EL (cell line): ENCODE results near the gene PC.

ENCODE experiments used
- DNase-seq: peaks from one replicate; pipeline ENCODE4 v3.0.0-alpha.2; 2016

PC gene

GRCh38 chr11:66863428-66864125 lies 94.6 kb downstream of the PC start:
- DNase-seq, result no peak

- no peak for DNase-seq
These were observed 95.6 kb downstream of the PC start for GRCh38 chr11:66862559-66863037.

- DNase-seq, result no peak
These were observed 96.2 kb downstream of the PC start for GRCh38 chr11:66861774-66862558.

DNA sequence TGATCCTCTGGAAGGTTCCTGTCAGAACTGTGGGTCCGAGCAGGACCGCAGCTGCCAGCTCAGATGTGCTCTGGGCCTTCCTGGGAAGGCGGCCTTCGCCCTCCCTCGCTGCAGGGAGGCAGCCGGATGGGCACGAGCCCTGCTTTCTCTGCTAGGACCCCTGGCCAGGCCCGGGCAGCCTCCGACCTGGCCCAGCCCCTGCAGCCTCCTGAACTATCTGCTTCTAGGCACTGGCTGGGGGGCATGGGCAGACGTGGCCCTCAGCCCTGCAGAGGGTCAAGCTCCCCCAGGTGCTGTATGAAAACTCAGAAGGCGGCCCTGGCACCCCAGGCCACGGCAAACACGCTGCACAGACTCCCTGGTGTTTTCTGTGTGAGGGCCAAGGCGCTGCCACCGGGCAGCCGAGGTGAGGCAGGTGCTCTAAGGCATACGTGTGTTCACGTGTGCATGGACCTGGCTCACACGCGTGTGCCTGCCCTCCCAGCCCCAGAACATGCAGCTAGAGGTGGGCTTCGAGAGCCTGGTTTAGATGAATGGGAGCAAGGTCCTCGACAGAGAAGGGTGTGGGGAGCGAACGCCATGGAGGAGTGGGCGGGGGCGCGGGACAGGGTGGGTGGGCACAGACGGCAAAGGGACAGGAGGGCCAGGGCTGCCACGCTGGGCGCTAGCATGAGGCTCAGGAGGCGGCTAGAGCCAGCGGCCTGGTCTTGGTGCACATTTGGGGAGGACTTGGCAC lies 97.0 kb downstream of the PC start:
- DNase-seq, result no peak

GRCh38 chr11:66860449-66860831 lies 97.7 kb downstream of the PC start:
- no peak for DNase-seq

DNA sequence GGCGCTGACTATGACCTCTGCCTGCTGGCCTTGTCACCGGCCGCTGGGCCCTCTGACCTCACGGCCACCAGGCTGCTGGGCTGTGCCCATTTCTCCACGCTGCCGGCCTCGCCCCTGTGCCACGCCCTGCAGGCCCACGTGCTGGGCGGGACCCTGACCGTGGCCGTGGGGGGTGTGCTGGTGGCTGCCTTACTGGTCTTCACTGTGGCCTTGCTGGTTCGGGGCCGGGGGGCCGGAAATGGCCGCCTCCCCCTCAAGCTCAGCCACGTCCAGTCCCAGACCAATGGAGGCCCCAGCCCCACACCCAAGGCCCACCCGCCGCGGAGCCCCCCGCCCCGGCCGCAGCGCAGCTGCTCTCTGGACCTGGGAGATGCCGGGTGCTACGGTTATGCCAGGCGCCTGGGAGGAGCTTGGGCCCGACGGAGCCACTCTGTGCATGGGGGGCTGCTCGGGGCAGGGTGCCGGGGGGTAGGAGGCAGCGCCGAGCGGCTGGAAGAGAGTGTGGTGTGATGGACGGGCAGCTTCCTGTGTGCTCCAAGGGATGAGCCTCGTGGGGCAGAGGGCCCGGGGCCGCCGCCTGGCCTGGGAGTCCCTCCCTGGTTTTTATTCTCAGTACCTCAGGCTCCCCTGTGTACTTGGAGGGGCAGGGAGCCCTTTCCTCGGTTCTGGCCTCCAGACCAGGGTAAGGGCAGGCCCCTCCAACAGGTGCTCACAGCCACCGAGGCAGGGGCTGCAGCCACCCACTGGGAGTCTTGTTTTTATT lies 98.3 kb downstream of the PC start:
- DNase-seq, result no peak

DNA sequence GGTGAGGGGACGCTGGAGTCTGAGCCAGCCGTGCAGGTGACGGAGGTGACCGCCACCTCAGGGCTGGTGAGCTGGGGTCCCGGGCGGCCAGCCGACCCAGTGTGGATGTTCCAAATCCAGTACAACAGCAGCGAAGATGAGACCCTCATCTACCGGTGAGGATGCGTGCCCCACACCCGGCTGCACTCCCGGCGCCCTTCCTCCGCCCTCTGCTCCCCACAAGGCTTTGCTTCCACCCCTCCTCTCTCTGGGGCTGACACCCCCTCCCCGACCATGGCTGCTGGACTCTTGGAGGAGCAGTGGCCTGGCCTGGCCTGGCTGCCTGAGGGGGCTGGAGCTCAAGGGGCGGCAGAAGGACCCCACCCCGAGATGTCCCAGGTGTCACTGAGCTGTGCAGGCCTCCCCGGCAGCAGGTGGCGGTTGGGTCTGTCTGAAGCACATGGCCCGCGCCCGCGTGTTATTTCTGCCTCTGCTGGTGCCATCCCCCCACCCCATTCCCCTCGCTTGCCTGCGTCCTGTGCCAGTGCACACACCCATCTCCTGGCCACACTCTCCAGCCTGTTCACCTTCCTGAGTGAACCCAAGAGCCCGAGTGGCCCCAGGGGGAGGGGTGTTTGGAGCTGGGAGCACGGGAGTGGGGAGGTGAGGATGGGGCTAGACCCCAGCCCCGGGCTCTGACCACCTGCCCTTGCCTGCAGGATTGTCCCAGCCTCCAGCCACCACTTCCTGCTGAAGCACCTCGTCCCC lies 99.1 kb downstream of the PC start:
- DNase-seq, result no peak

GRCh38 chr11:66858186-66858938 lies 99.8 kb downstream of the PC start:
- no peak for DNase-seq

DNA sequence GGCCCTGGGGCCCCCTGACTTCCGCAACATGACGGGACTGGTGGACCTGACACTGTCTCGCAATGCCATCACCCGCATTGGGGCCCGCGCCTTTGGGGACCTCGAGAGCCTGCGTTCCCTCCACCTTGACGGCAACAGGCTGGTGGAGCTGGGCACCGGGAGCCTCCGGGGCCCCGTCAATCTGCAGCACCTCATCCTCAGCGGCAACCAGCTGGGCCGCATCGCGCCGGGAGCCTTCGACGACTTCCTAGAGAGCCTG lies 100.3 kb downstream of the PC start:
- no peak for DNase-seq

GRCh38 chr11:66857234-66857926 lies 100.8 kb downstream of the PC start:
- no peak for DNase-seq

DNA sequence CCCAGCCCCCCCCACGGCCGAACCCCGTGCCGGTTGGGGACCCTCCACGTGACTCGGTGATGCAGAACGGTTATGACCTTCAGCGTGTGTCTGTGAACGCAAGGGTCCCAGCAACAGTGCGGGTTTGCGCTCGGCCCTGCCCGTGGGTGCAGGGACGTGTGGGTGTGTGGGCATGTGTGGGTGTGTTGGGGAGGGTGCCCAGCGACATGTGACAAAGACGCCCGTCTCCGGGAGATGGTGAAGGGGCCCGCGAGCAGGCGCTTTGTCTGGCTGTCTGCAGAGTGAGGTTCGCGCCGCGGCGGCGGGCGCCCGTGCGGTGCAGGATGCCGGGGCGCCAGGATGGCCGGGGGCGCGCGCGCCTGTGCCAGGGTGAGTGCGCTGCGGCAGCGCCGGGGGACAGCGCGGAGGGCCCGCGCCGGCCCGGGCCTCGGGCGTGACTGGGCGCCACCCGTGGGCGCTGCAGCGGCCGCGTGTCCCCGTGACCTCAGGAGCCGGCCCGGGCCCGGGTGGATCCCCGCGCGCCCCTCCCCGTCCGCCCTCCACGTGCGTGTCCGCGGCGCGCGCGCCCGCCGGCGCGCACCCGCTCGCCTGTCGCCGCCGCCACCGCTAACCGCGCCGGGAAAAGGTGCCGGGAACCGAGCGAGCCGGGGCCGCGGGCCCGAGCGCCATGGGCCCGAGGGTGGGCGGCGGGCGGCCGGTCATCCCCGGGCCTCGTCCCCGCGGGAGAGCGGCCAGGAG lies 101.5 kb downstream of the PC start, which contains the start of gene LRFN4:
TSS of gene LRFN4 (plus strand) at position 569 of the 738 bp plus-strand sequence. CDS start 681 bp downstream, outside the sequence.
- peak; percentile 20 for DNase-seq

DNA sequence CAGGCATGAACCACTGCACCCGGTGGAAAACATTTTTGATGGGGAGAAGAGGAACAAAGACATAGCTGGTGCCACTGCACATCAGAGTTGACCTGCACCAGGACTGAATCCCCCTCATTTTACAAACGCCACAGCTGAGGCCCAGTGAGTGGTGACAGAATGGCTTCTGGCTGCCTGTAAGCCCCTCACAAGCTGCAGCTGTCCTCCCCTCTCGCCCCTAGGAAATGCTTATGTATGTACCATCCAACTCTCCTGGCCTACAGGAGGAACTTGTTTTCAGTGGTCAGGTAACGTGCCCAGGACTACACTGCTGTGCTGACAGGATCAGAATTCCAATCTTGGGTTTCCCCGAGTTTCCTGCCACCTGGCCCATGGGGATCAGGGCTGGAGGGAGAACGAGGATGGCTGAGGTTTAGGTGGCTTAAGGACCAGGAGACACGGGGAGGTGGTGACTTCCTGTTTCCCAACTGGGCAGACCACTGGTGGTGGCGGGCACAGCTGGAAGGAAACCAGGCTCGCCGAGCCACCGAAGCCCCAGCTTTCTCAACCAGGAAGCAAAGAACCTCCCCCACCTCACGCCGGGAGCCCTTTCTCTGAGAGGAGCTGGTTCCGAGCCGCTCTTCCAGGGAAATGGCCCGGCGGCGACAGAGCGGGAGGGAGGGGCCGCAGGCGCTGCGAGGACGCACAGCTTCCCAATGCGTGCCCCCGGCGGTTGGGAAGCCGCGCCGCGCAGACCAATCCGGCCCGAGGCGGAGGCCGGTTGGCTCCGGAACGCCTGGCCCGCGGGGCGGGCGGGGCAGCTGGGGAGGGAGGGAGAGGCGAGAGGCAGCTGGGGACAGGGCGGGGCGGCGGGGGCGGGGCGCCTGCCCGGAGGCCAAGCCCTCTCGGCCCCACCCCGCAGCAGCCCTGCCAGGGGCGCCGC lies 102.3 kb downstream of the PC start:
- DNase-seq, result peak; percentile 94

- DNase-seq, result no peak
These were observed 103.4 kb downstream of the PC start for GRCh38 chr11:66854729-66855211.

- DNase-seq, result no peak
These were observed 103.9 kb downstream of the PC start for GRCh38 chr11:66854231-66854661.

DNA sequence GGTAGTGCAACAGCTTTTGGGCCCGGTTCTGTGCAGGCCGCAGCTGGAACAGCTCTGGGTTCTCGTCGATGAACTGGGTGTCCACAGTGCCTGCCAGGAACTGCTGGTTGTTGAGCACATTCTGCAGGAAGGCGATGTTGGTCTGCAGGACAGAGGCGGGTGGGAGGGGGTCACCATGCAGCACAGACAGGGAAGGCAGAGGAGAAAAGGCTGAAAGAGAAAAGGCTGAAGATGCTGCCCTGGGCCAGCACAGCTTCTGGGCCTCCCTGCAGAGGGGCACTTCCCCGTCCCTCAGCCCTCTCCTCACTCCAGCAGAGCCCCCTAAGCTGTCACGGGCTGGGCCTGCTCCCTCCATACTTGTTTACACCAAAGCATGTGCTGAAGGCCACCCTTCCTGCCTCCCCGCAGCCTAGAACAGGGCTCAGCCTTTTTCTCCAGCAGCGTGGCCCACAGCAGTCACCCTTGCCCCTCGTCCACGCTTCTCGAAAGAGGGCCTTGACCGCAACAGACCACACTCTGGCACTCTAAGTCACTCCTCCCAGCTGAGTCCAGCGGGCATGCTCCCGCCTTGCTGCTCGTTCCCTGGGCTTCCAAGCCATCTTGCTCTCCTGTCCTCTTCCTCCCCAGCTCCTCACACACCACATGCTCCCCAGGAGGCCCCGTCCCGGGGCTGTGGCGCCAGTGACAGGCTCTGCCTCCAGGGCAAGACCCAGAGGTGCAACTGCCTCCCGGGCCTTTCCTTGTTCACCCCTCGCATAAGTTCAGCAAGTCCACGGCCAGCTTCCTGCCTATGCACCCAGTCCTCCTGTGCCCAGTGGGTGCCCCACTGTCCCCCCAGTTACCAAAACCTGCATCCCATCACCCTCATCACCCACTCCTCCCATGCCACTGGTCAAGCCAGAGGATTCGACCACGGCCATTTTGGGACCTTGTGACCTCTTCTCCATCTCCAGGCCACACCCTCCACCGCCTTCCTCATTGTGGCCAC lies 104.6 kb downstream of the PC start:
- DNase-seq, result no peak

GRCh38 chr11:66852466-66853241 lies 105.5 kb downstream of the PC start:
- no peak for DNase-seq
